GM19025 (cell line): ENCODE measurements around the gene SERPING1.

Source experiments
- ATAC-seq: cut with Tn5 transposase; IDR thresholded peaks from one replicate; pipeline ENCODE4 v1.9.1; 2021; ENCODE audit warnings: mild to moderate bottlenecking, low read depth, moderate library complexity; ENCODE audit not compliant: unreplicated experiment

Gene SERPING1

DNA sequence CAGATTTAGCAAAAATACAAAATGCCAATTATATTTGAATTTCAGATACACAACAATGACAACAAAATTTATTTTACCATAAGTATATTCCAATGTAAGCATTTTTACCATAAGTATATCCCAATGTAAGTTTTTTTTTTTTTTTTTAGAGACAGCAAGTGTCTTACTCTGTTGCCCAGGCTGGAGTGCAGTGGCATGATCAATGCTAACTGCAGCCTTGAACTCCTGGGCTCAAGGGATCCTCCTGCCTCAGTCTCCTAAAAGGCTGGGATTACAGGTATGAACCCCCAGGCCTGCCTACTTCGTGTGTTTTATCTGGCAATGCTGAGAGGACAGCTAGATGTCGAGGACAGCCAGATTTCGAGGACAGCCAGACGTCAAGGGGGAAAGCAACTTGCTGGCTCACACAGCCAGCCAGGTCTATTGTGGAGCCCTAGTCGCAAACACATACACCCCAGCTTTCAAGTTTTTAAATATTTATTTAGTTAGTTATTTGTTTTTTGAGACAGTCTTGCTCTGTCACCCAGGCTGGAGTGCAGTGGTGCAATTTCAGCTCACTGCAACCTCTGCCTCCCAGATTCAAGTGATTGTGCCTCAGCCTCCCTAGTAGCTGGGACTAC lies 1.1 kb upstream of the SERPING1 start:
- no peak for ATAC-seq

DNA sequence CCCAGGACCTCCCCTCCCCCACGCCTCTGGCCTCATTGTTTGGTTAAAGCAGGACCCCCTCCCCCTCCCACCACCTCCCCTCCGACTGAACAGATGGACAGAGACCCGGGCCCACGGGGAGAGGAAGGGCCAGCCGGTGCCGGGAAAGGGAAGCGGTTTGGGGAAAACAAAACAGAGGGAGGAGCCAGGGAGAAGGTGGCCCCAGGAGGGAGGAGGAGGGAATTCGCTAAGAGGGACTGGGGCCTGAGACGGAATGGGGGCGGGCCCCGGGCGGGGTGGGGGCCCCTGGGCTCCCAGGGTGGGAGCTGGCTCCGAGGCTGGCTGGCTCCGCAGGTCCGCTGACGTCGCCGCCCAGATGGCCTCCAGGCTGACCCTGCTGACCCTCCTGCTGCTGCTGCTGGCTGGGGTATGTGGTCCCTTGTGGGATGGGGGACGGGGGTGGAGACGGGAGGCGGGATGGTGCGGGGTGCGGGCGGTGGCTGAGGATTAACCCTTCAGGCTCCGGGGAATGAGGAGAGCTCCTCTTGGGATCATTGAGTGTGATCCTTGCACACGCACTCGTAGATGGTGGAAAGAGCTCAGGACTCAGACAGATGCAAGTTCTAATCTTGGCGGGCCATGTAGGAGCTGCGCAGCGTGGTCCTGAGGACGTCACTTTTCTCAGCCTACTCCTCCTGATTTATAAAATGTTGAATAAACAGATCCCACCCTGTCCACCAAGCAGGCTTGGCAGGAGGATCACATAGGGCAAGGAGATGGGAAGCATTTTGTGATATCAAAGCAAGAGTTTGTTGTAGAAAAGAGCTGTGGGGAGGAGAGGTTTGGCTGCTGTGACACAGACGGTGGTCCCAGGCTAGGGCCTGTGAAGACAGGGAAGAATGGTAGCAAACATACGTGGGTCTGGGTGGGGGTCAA lies 688 bp downstream of the SERPING1 start:
- no peak for ATAC-seq

DNA sequence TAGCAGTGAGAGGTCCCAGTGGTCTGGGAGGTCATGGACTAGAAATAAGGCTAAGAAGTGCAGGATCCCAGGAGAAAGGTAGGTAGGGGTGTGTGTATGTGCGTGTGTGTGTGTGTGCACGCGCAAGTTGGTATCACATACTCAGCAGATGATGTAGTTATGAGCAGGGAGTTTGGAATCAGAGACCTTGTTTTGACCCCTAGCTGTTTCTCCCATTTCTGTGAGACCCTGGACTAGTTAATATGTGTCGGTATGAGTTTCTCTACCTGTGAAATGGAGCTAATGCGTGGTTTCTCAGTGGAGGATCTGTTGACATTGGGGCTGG lies 1.3 kb downstream of the SERPING1 start:
- no peak for ATAC-seq

DNA sequence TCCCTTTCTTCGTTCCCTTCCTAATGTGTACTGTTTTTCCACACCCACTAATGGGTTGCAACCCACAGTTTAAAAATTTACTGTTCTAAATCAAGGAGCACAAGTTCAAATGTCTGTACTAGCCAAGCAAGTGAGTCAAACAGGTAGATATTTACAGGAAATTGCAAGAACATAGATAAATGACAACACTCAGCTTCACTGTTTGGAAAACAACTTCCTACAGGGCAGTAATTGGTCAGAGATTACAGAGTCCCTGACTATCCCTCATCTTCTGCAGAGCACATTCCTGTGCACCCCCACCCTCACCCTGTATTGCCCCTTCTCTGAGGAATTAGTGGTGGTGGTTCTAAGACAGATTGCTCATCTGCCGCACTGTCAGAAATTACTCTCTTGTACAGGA lies 1.9 kb downstream of the SERPING1 start:
- ATAC-seq: no peak

DNA sequence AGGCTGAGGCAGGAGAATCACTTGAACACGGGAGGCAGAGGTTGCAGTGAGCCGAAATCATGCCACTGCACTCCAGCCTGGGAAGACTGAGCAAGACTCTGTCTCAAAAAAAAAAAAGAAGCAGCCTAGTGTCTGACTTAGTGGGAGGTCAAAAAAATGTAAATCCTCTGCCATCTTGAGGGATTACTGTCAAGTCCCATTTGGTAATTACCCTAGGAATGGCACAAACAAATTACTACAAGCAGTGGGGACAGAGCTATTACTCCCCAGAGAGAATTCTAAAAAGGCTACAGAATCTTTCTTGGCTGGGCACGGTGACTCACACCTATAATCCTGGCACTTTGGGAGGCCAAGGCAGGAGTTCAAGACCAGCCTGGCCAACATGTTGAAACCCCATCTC lies 3.8 kb downstream of the SERPING1 start:
- no peak for ATAC-seq

DNA sequence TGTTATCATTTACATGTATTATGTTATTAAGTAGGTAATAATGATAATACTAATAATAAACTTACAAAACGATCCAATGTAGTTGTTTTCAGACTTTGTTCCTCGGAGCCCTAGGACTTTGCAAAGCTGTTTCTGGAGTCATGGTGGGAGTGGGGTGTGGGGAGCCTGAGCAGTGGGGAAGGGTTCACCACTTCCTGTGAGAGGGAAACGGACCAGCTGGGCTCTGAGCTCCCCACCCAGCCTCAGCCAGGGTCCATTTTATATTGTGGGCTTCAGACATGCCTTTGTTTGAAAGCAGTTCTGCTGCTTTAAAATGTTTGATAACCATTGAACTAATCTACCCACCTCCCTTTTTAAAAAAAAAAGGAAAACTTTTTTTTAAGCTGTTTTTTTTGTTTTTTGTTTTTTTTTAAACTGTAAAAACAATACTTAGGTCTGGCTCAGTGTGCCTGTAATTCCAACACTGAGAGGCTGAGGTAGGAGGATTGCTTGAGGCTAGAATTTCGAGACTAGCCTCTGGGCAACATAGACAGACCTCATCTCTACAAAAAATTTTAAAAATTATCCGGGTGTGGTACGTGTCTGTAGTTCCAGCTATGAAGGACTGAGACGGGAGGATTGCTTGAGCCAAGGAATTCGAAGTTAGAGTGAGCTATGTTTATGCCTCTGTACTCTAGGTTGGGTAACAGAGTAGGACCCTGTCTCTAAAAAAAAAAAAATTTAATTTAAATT lies 7.0 kb downstream of the SERPING1 start:
- no peak for ATAC-seq

DNA sequence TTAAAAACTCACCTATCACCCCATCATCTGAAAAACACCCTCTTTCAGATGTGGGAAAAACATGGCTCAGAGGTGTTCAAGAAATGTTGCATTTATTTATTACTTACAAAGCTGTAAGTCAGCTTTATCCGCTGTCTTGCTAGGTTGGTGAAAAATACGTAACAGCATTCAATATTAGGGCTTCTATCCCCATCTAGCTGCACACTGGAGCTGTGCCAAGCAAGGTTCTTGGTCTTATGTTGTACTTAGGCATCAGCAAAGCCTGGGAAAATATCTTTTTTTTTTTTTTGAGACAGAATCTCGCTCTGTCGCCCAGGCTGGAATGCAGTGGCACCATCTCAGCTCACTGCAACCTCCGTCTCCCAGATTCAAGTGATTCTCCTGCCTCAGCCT lies 7.5 kb downstream of the SERPING1 start:
- ATAC-seq: no peak

DNA sequence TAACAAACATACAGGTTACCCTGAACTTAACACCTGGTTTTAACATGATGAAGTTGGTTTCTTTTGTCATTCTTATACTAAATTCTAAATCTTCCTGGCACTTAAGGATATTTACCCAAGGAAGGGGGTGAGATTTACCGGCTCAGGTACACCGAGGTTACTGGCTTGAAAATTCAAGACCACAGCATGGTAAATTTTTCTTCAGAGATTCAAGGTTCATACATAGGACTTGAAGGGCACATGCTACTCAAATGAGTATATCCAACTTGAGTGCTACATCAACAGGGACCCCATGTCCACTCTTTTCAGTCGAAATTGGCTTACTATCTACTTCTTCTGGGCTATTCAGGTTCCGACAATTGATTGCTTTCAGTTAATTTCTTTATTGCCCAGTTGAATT lies 12.7 kb downstream of the SERPING1 start:
- ATAC-seq: no peak

DNA sequence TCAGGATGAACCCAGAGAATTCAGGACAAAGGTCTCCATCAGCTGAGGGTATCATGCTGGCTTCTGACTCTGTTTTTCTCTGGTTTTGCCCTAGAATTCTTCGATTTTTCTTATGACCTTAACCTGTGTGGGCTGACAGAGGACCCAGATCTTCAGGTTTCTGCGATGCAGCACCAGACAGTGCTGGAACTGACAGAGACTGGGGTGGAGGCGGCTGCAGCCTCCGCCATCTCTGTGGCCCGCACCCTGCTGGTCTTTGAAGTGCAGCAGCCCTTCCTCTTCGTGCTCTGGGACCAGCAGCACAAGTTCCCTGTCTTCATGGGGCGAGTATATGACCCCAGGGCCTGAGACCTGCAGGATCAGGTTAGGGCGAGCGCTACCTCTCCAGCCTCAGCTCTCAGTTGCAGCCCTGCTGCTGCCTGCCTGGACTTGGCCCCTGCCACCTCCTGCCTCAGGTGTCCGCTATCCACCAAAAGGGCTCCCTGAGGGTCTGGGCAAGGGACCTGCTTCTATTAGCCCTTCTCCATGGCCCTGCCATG lies 16.8 kb downstream of the SERPING1 start:
- no peak for ATAC-seq

DNA sequence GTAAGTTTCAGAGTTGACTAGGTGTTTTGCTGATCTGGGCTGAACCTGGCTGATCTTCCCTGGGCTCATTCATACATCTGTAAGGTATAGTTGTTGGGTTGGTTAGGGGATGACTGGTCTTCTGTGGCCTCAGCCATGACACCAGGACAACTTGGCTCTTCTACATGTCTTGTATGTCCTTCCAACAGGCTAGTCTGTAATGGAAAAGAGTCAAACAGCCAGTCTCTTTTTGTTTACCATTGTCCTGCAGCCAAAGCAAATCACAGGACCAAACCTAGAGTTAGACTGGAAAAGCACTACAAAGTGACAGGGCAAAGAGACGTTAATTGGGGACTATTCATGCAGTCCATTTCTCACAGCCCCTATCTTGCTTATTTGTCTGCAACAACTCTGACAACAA lies 17.8 kb downstream of the SERPING1 start:
- ATAC-seq: no peak

DNA sequence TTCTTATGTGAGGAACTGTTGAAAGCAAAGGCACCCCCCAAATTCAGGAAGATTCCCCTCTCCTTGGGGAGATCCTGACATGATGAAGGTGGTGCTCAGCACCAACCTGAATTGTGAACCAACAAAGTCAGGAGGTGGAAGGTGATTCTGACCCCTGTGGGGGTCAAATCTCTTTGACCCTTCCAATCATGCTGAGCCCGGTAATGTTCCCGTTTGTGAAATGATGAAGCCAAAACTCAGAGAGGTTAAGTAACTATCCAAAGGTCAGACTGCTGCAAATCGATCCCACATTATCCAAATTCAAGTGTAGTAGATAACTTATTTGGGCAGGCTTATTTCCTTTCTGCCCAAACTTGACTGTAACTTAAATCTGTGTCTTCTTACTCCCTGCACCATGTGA lies 19.1 kb downstream of the SERPING1 start:
- no peak for ATAC-seq

DNA sequence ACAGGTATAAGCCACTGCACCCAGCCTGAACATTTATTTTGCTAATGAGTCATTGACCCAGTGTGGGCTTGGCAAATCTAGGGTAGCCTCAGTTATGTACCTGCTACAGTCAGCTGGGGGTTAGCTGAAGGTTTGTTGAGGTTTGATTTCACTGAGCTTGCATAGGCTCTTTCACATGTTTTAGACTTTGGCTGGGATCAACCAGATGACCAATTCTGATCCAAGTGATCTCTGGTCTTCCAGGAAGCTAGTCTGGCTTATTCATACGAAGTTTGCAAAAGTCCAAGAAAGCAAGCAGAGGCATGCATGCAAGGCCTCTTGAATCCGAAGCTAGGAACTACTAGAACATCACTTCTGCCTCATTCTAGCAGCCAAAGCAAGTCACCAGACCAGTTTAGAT lies 21.0 kb downstream of the SERPING1 start:
- no peak for ATAC-seq

DNA sequence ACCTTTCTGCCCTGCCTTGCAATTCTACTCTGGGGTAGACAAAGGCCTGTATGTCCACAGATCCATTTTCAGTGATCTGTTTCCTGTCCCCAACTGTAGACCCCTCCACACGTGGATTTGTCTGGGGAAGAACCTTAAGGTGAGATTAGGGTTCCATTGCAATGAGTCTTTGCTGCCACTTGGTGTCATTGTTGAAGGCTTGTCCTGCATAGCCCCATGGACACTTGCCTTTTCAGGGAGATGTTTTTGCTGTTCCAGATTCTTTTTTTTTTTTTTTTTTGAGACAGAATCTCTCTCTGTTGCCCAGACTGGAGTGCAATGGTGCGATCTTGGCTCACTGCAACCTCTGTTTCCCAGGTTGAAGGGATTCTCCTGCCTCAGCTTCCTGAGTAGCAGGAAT lies 21.8 kb downstream of the SERPING1 start:
- no peak for ATAC-seq

DNA sequence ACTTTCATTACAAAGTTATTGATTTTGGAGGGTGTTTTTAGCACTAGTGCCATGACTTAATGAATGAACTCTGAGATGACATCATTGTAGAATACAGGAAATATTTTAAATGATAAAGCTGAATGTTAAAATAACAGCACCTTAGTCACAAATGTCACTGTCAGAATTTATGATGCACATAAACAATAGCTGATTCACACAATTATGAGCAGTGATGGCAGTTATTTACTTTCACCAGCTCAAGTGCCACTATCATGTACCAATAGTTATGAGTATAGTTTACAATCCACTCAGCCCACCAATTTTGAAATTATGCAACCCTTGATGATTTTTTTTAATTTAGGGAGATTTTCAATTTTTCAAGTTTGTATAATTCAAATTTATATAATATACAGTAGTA lies 23.0 kb downstream of the SERPING1 start:
- ATAC-seq: no peak

DNA sequence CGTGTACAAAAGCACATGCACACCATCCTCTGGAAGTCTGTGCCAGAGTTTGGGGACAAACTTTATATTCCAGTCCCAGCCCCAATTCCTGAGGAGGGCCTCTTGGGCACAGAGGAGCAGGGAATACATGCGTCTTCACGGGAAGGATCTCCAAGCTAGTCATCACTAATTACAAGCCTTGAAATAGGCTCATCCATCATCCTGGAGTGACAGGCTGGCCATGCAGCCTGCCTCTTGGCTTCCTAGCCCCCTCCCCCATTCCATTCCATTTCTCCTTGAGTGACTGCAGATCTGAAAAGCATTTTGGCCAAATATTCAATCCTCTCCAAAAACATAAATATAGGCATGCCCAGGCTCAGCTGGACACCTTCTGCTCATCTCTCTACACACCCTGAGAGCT lies 24.8 kb downstream of the SERPING1 start:
- ATAC-seq: no peak

DNA sequence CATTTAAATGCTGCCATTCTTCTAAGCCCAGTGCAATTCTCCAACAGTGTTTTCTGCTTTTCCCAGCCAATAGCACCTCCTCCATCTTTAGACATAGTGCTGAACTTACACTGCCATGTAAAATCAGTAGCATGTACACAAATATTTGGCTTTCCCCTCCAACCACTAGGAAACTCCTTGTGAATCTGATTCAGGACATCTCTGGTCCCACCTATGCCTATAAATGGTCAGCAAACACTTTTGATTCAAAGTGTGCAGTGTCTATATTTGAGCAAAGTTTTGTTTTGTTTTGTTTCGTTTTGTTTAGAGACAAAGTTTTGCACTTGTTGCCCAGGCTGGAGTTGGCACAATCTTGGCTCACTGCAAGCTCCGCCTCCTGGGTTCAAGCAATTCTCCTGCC lies 27.4 kb downstream of the SERPING1 start:
- ATAC-seq: no peak

DNA sequence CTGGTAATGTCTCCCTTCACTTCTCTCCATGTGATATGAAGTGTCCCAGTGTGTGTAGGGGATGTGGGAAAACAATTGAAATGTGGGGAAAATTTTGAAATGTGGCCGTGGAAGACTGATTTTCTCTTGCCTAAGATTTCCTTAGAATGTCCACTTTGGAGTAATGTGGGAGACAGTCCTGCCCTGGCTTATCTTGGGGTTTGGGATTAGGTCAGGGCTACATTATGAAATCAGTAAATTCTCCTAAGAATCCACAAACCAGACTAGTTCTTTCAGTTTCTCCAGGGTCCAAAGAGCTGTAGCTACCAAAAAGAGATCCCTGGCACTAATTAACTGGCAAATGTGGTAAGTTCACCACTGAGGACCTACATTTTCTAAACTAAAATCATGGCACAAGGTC lies 29.4 kb downstream of the SERPING1 start:
- ATAC-seq: no peak

DNA sequence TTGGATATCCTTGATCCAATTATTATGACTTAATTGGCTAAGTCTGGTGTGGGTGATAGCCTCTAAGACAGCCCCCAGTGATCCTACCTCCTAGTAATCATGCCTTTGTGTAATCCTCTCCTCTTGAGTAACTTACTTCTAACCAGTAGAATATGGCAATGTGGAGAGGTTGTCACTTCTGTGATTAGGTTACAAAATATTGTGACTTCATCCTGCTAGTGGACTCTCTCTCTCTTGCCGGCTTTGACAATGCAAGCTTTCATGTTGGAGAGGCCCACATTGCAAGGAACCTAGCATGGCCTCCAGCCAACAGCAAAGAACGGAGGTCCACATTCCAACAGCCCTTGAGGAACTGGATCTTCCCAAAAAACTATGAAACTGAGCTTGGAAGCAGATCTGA lies 32.7 kb downstream of the SERPING1 start:
- ATAC-seq: no peak

DNA sequence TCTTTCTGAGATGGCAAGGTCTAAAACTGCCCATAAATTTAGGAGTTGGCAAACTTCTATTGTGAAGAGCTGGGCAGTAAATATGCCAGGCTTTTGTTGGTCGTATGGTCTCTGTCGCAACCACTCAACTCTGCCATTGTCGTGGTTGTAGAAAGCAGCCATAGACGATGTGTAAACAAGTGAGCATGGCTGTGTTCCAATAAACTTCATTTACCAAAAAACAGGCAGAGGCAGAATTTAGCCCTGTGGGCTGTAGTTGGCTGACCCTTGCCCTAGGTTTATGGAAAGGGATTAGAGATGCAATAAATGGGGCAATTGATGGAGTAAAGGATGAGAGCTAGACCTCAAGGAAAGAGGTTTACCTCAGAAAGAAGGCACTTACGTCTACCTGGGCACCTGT lies 34.6 kb downstream of the SERPING1 start:
- no peak for ATAC-seq

DNA sequence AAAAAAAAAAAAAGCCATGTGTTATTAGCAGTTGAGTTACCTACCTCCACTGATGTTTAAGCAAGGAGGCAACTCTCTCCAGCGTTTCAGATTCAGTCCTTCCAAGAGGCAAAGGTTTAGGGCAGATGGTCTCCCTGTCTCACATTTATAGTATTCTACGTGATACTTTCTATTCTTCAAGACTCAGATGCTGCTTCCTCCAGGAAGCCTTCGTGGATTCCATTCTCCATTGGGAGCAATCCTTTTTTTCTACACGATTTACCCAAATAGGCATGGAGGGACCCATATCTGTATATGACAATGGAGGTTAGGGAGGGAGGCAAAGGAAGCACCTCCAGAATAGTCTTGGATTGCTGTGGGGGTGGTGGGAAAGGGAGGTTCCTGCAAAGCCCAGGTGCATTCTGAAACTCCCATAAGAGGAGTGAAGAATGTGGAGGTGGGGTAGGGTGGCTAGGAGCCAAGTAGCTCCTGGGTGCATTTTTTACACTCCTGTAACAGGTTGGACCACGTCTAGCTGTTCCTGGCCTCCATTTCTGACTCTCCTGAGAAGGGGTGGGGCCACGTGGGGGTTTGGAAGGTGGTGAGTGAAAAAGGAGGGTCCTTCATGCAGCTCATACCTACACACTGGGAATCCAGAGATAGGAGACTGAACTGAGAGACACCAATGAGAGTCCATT lies 36.0 kb downstream of the SERPING1 start:
- ATAC-seq: no peak

DNA sequence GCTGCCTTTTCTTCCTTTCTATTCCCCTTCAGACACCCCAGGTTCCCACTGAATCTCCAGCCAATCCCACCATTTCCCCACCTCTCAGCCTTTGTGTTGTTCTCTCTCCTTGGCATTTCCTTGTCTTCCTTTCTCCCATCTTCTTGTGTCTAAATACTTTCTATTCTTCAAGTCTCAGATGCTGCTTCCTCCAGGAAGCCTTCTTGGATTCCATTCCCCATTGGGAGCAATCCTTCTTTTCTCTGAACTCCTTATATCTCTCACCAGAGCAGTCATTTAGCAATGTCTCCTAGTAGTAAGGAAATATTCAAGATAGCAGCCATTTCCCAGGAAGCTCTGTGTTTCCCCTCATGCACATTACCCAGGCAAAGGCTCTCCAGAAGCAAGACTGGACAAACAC lies 36.8 kb downstream of the SERPING1 start:
- no peak for ATAC-seq
